ENCODE results near the gene GRIK3. TPM values are rescaled to one million over a fixed set of nuclear protein-coding genes. Genes with fewer than 3 reads are reported as not detected.

GRIK3 gene
- polyA plus RNA-seq, 3 donors: 2.8 to 3.3 (median 3.1) TPM

GRCh38 chr1:36851087-36851486 is 183.2 kb downstream of the GRIK3 start:
- DNase-seq (ENCODE audit: extremely low read depth in 1 of 11, low read depth in 9 of 11, low spot score in 4 of 11): no peak

GRCh38 chr1:36849956-36850355 is 184.4 kb downstream of the GRIK3 start:
- DNase-seq (ENCODE audit: extremely low read depth in 1 of 11, low read depth in 9 of 11, low spot score in 4 of 11): peak in 8 of 11 donors; percentile 5 to 23 (median 15)

DNA sequence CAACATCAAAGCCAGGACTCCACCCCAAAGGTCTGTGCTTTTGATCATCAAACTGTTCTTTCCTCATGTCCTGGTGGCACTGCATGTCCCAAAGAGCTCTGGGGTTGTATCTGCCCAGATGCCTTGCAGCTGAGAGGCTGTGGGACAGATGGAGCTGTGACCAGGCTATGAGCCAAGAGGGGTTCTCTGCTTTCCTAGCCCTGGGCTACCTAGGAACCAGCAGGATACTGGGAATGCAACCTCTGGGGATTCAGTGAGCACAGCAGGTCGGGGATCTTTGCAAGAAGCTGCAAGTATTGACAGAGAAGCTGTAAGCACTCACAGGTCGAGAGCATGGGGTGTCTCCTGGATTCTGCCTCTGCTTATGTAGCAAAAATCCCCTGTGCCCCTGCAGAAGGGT is 186.6 kb downstream of the GRIK3 start:
- no peak for DNase-seq (ENCODE audit: extremely low read depth in 1 of 11, low read depth in 9 of 11, low spot score in 4 of 11)

GRCh38 chr1:36847186-36847585 is 187.1 kb downstream of the GRIK3 start:
- no peak for DNase-seq (ENCODE audit: extremely low read depth in 1 of 11, low read depth in 9 of 11, low spot score in 4 of 11)

GRCh38 chr1:36846357-36846756 is 188.0 kb downstream of the GRIK3 start:
- DNase-seq (ENCODE audit: extremely low read depth in 1 of 11, low read depth in 9 of 11, low spot score in 4 of 11): no peak

GRCh38 chr1:36845802-36846201 is 188.5 kb downstream of the GRIK3 start:
- no peak for DNase-seq (ENCODE audit: extremely low read depth in 1 of 11, low read depth in 9 of 11, low spot score in 4 of 11)

GRCh38 chr1:36844917-36845316 is 189.4 kb downstream of the GRIK3 start:
- DNase-seq (ENCODE audit: extremely low read depth in 1 of 11, low read depth in 9 of 11, low spot score in 4 of 11): no peak

DNA sequence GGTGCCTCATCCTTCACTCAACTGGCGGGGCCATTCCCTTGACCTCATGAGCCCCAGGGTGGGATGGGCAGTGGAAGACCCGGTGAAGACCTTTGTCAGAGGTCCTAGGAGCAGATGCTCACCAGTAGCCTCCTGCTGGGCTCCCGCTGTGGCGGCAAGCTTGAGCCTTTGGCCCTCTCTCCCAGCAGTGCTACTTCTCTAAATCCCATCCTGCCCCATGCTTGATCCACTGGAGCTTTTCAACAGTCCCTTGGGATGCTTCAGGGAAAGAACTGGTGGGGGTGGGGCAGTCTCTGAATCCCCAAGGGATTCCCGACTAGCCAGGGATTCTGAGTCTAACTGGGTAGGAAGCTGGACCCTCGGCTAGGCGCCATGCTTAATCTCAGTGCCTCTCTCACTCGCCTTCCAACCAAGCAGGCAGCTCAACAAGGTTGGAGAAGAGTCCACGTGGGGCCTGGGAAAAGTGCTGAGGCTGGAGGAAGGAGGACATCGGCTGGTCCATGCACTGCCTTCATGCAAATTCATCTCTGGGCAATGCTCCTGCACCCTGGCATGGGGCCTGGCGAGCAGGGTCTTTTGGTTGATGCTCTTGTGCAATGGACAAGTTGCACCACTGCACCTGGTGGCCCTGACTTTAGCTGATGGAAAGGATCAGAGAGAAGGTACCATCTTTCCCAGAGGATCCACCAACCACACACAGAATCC is 190.3 kb downstream of the GRIK3 start:
- no peak for DNase-seq (ENCODE audit: extremely low read depth in 1 of 11, low read depth in 9 of 11, low spot score in 4 of 11)

- DNase-seq (ENCODE audit: extremely low read depth in 1 of 11, low read depth in 9 of 11, low spot score in 4 of 11): no peak
Observed at GRCh38 chr1:36843027-36843426, 191.3 kb downstream of the GRIK3 start.

DNA sequence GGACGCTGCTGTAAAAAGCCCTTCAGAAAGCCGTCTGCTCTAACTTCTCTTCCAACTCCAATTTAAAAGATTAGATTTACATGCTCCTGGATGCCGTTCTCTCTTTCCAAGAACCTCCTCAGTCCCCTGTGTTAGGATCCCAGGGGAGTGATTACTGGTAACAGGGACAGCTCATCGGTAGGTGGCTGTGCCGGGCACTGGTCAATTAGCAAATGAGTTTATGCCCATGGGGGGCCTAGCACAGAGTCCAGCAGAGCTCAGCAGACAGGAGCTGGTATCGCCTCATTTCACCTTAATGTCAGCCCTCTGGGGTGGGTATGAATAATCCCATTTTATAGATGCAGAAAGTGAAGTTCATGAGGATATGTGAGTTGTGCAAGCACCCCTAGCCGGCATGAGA is 191.9 kb downstream of the GRIK3 start:
- DNase-seq (ENCODE audit: extremely low read depth in 1 of 11, low read depth in 9 of 11, low spot score in 4 of 11): no peak

GRCh38 chr1:36839485-36839884 is 194.8 kb downstream of the GRIK3 start:
- no peak for DNase-seq (ENCODE audit: extremely low read depth in 1 of 11, low read depth in 9 of 11, low spot score in 4 of 11)

GRCh38 chr1:36838888-36839287 is 195.4 kb downstream of the GRIK3 start:
- no peak for DNase-seq (ENCODE audit: extremely low read depth in 1 of 11, low read depth in 9 of 11, low spot score in 4 of 11)

DNA sequence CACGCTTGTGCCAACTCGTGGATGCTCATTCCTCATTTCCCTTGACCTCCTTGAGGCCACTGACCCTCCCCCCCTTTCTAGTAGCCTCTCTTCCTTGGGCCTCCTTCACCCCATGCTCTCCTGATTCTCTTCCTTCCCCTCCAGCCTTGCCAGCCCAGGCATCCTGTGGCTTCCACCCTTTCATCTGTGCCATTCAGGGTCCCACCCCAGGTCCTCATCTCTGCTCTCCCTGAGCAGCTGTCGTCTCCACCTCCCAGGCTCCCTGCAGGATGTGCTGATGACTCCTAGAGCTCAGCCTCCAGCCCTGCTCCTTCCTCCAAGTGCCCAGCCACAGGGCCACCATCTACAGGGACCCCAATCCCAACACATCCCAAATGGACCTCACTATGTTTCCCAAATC is 197.4 kb downstream of the GRIK3 start:
- no peak for DNase-seq (ENCODE audit: extremely low read depth in 1 of 11, low read depth in 9 of 11, low spot score in 4 of 11)

- DNase-seq (ENCODE audit: extremely low read depth in 1 of 11, low read depth in 9 of 11, low spot score in 4 of 11): no peak
Observed at GRCh38 chr1:36836196-36836883, 198.0 kb downstream of the GRIK3 start.

- no peak for DNase-seq (ENCODE audit: extremely low read depth in 1 of 11, low read depth in 9 of 11, low spot score in 4 of 11)
Observed at GRCh38 chr1:36835696-36836095, 198.6 kb downstream of the GRIK3 start.

DNA sequence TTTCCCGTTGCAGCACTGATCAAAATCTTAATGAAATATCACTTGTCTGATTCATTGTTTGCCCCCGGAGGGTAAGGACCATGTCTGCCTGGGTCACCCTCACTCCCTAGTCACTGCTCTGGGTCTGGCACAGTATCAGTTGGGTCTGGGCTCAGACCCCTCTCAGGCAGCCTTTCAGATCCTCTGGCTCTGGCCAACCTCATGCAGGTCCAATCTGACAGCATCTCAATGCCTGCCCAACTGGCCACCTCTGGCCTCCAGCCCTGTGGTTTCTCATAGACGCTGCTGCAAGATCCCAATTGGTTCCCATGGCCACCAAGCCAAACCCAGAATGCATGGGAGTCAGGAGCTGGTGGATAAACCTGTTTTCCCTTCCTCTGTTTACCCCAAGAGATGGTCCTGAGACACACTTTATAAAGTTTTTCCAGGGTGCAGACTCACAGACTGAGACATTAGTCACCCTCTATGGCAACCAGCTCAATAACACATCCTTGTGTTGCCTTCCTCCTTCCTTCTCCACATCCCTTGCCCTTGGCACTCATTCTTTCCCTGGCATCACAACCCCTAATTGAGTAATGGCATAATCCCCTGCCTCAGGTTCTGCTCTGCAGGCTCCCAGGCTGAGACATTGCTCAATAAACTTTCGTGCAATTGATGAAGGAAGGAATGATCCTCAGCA is 199.2 kb downstream of the GRIK3 start:
- no peak for DNase-seq (ENCODE audit: extremely low read depth in 1 of 11, low read depth in 9 of 11, low spot score in 4 of 11)

DNA sequence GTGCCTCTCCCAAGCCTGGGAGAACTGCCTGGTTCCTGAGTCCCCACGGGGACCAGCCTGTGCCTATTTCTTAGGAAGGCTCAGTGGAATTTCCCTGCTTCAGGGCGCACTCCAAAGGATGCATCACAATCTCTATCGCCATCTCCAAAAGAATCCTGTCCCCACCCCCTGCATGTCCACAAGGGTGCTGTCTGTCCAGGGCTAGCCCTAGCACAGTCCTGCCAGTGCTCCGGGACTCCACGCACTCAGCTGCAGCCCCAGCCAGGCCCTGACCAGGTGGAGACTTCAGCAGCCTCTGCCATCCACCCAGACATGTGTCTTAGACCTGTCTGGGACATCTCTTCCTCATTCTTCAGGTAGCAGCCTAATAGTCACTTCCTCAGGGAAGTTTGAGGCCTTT is 199.7 kb downstream of the GRIK3 start:
- DNase-seq (ENCODE audit: extremely low read depth in 1 of 11, low read depth in 9 of 11, low spot score in 4 of 11): no peak

GRCh38 chr1:36831186-36831810 is 203.0 kb downstream of the GRIK3 start:
- no peak for DNase-seq (ENCODE audit: extremely low read depth in 1 of 11, low read depth in 9 of 11, low spot score in 4 of 11)

GRCh38 chr1:36829961-36830360 is 204.4 kb downstream of the GRIK3 start:
- DNase-seq (ENCODE audit: extremely low read depth in 1 of 11, low read depth in 9 of 11, low spot score in 4 of 11): no peak

DNA sequence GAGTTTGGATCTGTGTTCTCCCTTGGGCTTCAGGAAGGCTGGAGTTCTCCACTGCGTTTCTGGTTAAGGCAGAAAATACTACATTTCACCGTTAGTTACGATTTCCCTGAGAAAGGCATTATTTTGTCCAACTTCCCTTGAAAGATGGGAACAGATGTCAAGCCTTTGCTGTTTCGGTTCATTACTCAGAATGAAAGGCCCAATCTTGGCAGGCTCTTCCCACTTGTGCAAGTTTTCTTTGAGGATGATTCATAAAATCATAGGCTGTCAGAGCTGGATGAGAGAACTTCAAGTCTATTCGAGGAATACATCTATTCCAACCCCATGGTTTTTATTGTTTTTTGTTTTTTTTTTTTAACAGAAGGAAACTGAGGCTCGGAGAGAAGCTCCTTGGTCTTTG is 205.2 kb downstream of the GRIK3 start:
- DNase-seq (ENCODE audit: extremely low read depth in 1 of 11, low read depth in 9 of 11, low spot score in 4 of 11): no peak

Data from renal cortex interstitium (tissue), 11 donors.